Mononuclear cell (primary cell): ENCODE measurements around the gene INCA1. TPM values are rescaled to one million over a fixed set of nuclear protein-coding genes. Genes with fewer than 3 reads are reported as not detected.

Experiments used
- H3K27me3 ChIP-seq: 2 replicates; pipeline ENCODE4 v1.6.0; 2011; ENCODE audit warnings: low read length, control low read depth; ENCODE audit not compliant: insufficient read depth
- H3K4me1 ChIP-seq: 2 replicates; pipeline ENCODE4 v1.5.1; 2011; ENCODE audit warnings: mild to moderate bottlenecking, low read length, control low read depth; ENCODE audit not compliant: insufficient read depth
- H3K4me3 ChIP-seq: 2 replicates; pipeline ENCODE4 v1.5.1; 2011; ENCODE audit warnings: mild to moderate bottlenecking, low read length, moderate library complexity
- H3K9me3 ChIP-seq: 2 replicates; pipeline ENCODE4 v1.5.1; 2011; ENCODE audit warnings: low read depth, mild to moderate bottlenecking, control low read depth, low read length
- total RNA-seq: library from RNA; depleted of rRNA; stranded (reverse); fragments of >200 nt; gene quantifications from one replicate; pipeline ENCODE4 v1.2.3, GENCODE V29; 2012

Gene INCA1
- total RNA-seq, 1 donor, result not detected

DNA sequence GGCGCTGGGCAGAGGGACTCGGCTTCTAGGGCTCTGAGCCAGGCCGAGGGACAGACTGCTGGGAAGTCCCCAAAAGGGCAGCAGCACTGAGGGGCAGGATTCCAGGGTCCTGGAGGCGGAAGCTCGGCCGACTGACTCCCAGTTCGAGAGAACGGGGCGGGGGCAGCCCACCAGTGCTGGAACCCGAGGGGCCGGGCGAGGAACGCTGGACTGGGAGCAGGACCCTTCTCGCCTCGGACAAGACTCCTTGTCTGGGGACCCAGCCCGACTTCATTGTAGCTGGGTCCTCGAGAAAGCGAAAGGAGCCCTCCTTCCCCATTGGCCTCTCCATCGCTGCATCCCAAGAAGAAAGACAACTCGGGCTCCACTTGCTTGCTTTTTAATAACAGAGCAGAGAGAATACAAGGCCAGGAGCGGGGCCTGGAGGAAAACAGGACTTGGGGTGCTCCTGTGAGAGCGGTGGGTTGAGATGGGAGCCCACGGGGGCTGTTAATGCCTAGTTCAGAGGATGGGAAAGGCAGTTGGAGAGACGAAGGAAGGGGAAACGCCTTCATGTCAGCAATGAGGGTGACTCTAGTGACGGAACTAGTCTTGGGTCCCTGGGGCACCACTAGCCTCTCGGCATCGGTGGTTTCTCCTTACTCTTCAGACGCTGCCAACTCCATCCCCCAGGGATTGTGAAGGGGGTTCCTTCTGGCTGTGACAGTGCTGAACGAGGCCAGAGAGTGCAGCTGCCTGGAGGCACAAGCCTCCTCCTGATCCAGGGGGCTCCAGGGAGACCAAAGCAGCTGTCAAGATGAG is 9.4 kb downstream of the INCA1 start:
- Histone ChIP-seq H3K4me3 (peak overlapping the region; percentile 88), H3K27me3 (no peaks in the 10 kb centered on the region), H3K9me3 (no peaks in the 10 kb centered on the region), H3K4me1 (peaks cover 31% of the 10 kb centered on the region)

DNA sequence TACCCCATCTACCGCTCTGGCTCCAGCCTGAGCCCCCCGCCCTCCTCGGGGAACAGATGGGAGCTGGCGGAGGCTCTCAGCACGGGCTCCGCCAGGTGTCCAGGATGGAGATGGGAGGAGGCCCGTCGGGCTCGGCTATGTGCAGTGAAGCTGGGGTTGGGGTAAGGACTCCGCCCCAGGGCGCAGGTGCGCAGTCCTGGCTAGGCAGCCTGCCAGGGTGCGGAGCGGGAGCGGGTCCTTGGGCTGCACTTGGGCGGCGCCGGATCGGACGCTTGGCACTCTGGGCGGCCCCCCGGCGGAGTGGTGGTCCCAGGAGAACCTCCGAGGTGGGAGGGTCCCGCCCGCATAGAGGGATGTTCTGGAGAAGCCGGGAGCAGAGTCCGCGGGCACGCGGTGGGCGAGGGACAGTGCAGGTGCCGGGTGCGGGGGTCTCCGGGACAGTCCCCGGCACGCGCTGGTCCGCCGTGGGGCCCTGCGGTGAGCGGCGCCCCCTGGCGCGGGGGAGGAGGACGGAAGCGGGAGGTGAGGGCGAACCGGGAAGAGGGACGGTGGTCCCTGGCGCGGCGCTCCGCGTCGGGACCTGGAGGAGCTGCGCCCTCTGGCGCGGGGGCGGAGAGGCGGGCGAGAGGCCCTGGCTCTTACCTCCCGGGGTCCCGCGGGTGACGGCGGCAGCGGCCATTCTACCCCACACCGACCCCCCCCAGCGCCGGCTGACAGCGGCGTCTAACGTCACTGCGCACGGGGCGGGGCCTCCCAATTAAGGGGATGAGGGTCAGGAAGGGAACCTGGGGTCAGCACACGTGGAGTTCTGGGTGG is 10.2 kb downstream of the INCA1 start, which contains the start of gene CAMTA2:
Gene CAMTA2 (minus strand): TSS at position 725 of the 816 bp plus-strand sequence. CDS start 1,453 bp downstream, outside the sequence.
- Histone ChIP-seq H3K27me3 (no peaks in the 10 kb centered on the region), H3K4me3 (peak within 1 kb of the TSS; percentile 88), H3K9me3 (no peaks in the 10 kb centered on the region), H3K4me1 (peaks cover 38% of the 10 kb centered on the region)

DNA sequence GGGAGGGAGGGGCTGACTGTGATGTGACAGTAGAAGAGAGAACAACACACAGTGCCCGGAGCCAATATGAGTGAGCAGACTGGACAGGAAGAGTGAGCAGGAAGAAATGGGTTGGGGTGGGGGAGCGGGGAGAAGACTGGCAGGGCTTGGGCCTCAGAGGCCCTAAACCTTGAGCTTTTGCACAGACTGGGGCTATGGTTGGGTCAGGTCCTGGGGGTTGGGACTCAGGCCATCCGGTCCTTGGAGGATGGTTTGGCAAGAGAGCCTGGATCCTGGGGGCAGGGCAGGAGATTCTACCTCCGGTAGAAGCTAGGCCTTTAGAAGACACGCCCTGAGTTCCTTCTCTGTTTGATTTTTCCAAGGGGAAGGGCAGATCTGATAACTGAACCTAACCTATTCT is 10.9 kb downstream of the INCA1 start:
- peak overlapping the region; percentile 88 for H3K4me3 ChIP-seq

DNA sequence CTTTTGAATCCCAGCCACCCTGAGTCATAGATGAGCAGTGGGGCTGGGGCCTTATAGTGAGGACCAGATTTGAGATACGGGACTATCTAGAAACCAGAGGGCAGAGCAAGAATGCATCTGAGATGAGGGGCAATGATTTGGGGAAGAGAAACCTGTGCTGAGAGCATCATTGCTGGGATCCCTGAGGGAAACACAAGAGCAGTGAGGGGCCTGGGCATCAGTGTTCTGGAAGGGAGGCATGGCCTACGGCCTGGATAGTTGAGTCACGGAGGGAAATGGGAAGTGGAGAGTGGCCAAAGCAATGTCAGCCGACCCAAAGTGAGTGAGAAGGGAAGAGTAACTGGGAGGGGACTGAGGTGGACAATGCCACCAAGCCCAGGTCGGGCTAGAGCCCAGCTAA is 15.0 kb downstream of the INCA1 start:
- no peaks in the 10 kb centered on the region for H3K27me3 ChIP-seq
- peaks cover 68% of the 10 kb centered on the region for H3K4me1 ChIP-seq
- no peak overlapping the region for H3K4me3 ChIP-seq
- no peaks in the 10 kb centered on the region for H3K9me3 ChIP-seq

More for the DNA sequence above, 10.9 kb downstream of the INCA1 start:
- no peaks in the 10 kb centered on the region for H3K9me3 ChIP-seq
- peaks cover 45% of the 10 kb centered on the region for H3K4me1 ChIP-seq
- H3K27me3 ChIP-seq, result no peaks in the 10 kb centered on the region

DNA sequence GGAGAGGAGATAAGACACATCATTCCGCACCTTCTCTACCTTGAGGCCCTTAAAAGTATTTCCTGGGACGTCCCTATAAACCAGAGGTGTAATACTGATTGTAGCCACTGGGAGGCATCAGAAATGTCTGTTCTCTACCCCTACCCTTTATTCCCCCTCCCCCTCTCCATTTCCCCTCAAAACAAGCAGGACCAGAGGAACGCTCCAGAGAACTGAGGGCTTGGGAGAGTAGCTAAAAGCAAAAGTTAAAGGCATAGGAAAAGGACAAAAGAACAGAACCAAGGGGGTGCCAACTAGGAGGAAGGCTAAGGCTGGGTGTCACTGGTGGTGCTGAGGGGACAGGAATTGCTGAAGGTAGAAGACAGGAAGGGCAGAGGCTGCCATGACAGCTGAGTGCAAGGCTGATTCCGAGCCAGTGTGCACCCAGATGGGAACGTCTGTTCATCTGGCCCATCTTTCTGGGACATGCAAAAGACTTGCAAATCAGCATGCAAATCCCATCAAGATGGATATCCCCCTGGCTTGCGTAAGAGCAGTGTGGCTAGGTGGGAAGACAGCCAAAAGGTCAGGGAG is 16.6 kb downstream of the INCA1 start:
- H3K27me3 ChIP-seq, result no peaks in the 10 kb centered on the region
- peaks cover 55% of the 10 kb centered on the region for H3K4me1 ChIP-seq
- no peaks in the 10 kb centered on the region for H3K9me3 ChIP-seq
- H3K4me3 ChIP-seq, result no peak overlapping the region

DNA sequence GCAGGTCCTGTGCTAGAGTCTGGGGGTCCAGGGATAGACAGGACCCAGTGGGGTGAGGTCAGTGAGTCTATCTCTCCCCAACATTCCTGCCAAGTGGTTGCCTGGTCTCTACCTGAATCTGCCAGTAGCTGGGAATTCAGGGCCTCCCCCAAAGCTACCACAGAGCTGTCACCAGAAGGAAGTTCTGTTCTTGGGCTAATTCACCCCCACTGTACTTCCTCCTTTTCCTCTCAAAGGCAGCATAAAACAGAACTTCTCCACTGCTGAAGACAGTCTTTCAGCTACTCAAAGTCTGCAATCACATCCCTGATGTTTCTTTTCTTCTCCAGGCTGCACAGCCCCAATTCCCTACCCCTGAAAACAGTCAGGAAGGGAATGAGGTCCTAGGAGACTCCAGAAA is 18.6 kb downstream of the INCA1 start:
- no peak overlapping the region for H3K4me3 ChIP-seq
- H3K4me1 ChIP-seq, result peaks cover 62% of the 10 kb centered on the region
- no peaks in the 10 kb centered on the region for H3K9me3 ChIP-seq
- no peaks in the 10 kb centered on the region for H3K27me3 ChIP-seq

DNA sequence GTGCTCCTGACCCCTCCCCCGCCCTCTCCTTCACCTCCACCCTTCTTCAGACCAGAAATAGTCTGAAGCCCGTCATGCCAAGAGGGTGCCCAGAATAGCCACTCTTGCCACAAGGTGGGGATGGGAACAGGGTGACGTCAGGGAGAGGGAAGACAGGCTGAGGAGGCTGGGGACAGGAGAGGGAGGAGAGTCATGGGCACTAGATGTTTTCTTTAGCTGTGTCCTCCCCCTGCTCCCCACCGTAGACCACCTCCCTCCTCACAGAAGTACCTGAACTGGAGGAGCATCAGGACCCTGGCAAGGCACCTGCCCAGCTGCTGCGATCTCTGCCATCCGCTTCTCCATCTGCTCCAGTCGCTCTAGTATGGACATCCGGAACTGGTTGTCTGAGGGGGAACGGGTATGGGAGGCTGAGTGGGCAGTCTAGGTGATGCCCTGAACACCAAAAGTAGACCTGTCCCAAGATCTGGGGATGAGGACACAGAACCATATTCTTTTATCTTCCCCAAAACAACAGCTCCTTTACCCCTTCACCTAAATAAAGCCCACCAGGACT is 23.1 kb downstream of the INCA1 start:
- Histone ChIP-seq H3K4me3 (no peak overlapping the region), H3K9me3 (no peaks in the 10 kb centered on the region), H3K27me3 (no peaks in the 10 kb centered on the region), H3K4me1 (peaks cover 48% of the 10 kb centered on the region)

DNA sequence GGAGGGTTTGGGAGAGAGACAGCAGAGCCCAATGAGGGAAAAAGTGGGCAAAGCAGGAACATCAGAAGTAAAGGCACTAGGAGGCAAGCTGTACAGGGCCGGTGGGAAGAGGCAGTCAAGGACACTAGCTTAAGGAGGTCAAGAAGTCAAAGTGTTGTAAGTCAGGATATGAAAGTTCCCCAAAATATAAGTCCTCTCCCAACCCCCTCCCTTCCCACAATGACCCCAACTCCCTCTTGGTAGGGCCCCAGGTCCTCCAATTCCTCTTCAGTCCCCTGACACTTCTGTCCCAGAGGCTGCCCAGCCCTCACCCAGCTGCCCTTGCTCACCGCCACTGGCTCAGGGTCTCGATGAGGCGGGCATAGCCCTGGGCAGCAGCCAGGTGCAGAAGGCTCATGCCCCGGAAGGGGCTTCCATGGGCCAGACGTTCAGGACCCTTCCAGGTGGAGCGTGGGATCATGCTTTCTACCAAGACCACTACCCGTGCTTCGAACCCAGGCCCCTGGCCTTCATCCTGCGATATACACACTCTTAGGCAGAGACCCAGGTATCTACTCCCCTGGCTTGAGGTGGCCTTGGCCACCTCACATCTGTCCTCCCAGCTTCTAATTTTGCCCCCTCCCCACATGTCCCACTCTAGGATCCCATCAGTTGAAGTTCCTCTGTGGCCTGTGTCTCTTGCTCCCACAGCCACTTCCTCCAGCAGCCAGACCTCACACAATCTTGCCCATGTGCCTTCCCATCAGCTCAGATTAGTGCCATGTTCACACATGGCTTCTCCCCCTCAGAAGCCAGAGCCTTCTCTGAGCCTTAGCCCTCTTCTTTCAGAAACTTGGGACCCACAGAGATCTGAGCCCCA is 23.8 kb downstream of the INCA1 start:
- H3K27me3 ChIP-seq, result no peaks in the 10 kb centered on the region
- no peak overlapping the region for H3K4me3 ChIP-seq
- H3K9me3 ChIP-seq, result no peaks in the 10 kb centered on the region
- H3K4me1 ChIP-seq, result peaks cover 48% of the 10 kb centered on the region

DNA sequence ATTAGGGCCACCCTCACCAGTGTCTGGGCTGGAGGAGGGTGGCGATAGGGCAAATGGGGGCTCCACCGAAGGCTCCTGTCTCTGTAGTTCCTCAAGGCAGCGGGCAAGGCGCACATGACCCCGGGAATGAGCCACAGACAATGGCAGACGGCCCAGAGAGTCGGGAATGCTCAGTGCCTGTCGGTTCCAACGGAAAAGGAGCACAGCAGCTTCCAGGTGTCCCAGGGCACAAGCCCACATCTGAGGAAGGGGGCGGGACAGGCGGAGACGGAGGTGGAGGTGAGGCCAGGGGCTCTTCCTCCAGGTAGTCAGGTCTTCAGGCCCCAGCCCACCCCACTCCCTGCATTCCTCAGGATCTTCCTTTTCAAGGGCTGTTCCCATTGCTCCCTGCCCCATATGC is 24.6 kb downstream of the INCA1 start:
- Histone ChIP-seq H3K9me3 (no peaks in the 10 kb centered on the region), H3K27me3 (no peaks in the 10 kb centered on the region), H3K4me1 (peaks cover 47% of the 10 kb centered on the region), H3K4me3 (no peak overlapping the region)

DNA sequence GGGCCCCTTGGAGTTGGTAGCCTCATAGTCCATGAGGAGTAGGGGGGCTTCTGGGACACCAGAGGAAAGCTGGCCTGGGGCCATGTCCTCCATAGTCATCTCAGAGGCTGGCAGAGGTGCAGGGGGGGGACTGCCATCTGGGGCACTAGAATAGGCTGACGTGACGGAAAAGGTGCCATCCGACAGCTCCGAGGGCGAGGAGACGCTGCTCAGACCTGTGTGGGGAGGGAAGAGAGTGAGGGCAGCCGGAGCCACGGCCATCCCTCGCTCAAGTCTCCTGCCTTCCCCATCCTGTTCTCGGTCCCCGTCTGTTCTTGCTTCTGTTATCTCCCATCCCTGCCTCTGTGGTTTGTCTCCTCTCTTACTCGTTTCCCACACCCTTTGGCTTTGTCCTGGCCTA is 25.0 kb downstream of the INCA1 start:
- no peak overlapping the region for H3K4me3 ChIP-seq
- no peaks in the 10 kb centered on the region for H3K9me3 ChIP-seq
- no peaks in the 10 kb centered on the region for H3K27me3 ChIP-seq
- H3K4me1 ChIP-seq, result peaks cover 46% of the 10 kb centered on the region

DNA sequence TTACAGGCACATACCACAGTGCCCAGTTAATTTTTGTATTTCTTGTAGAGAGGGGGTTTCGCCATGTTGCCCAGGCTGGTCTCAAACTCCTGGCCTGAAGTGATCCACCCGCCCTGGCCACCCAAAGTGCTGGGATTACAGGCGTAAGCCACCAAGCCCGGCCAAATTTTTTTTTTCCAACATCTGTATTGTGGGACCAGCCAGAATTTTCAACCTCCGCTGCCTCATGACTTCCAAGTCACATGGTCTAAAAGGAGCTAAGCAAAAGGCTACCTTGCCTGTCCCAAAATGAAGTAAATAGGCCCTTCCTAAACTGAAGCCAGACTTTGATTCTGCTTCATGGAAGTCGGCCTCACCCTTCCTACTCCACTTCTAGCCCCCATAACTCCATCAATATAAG is 25.5 kb downstream of the INCA1 start:
- H3K4me3 ChIP-seq, result no peak overlapping the region
- no peaks in the 10 kb centered on the region for H3K9me3 ChIP-seq
- peaks cover 46% of the 10 kb centered on the region for H3K4me1 ChIP-seq
- no peaks in the 10 kb centered on the region for H3K27me3 ChIP-seq

DNA sequence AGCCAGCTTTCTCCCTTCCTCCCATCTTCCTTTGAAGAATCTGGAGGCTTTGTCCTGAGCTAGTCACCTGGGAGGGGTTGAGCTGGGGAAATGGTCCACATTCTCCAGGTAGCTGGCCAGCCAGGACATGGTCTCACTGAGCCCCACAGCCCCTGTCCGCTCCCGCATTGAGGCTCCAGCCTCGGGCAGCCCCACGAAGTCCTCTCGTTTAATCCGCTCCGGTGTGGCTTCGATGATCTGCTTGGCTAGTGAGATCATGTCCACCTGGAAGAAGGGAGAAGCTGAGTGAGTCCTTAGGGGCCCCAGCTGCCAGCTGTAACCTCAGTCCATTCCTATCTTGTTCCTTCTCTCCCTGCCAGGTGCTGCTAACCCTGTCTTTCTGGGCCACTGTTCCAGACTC is 27.0 kb downstream of the INCA1 start:
- Histone ChIP-seq H3K4me1 (peaks cover 61% of the 10 kb centered on the region), H3K4me3 (no peak overlapping the region), H3K9me3 (no peaks in the 10 kb centered on the region), H3K27me3 (no peaks in the 10 kb centered on the region)

DNA sequence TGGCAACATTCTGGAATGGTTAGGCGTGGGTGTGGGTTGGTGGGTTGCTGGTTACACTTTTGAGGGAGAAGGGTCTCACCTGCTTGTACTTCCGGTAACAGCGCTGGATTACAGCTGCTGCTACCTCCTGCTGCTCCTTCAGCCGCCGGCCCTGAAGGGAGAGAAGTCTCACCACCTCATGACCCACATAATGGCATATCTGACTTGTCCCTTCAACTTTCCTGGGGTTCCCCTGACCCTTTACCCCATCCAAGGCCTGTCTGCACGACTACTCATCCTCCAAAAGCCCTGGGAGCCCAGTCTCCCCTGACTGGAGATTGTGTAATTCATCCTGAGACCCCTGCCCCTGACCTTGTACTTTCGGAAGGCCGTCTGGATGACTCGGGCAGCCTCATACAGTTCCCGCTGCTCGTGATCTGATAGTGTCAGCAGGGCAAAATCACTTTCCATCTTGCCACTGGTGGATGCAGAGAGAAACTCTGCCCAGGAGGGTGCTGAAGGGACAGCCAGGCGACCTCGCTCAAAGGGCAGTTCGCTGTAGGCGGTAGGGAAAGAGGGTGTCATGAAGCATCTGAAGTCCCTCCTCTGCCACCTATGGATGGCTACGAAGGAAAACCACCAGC is 27.7 kb downstream of the INCA1 start:
- Histone ChIP-seq H3K27me3 (no peaks in the 10 kb centered on the region), H3K4me1 (peaks cover 61% of the 10 kb centered on the region), H3K4me3 (no peak overlapping the region), H3K9me3 (no peaks in the 10 kb centered on the region)

DNA sequence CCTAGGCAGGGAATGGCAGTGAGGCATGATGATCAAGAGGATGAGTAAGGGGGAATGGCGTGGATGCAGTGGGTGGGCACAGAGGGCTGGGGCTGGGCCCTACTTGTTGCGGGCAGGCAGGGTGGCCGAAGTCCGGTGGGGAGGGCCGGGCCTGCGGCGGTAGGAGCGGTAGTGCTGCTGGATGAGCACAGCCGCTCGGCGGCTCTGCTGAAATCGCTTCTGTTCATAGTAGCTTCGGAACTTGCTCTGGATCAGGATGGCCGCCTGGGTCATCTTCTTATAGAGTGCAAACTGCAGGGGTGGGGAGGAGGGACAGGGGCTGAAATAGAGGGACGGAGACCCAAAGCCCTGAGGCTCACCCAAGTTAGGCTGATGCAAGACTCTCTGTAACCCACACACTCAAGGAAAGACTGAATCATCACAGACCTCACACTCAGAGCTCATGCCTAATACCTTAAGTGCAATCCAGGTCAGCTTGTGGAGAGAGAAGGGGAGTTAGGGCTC is 28.2 kb downstream of the INCA1 start:
- no peaks in the 10 kb centered on the region for H3K27me3 ChIP-seq
- H3K4me1 ChIP-seq, result peaks cover 55% of the 10 kb centered on the region
- no peak overlapping the region for H3K4me3 ChIP-seq
- no peaks in the 10 kb centered on the region for H3K9me3 ChIP-seq
